ENCODE results near the gene KDM4D. TPM values are rescaled to one million over a fixed set of nuclear protein-coding genes. Genes with fewer than 3 reads are reported as not detected.

KDM4D gene
- total RNA-seq, 1 experiment from 2014 or later, result 2.4 TPM

- Mint-ChIP-seq H3K9me3 (peaks cover 4% of the 10 kb centered on the region), H3K27ac (no peak overlapping the region), H3K4me1 (peaks cover 30% of the 10 kb centered on the region), H3K4me3 (no peak overlapping the region), H3K27me3 (ENCODE audit: low read depth) (no peaks in the 10 kb centered on the region), H3K36me3 (no peaks in the 10 kb centered on the region)
- ChIA-PET CTCF (interaction anchor here (1.2 to 1.4 kb wide), 2 partner anchors 37 to 311 kb away, joined by 3 to 5 read pairs; no protein-coding TSS in a partner anchor), POLR2A (no interaction called here)
- DNase-seq (ENCODE audit: low spot score) (no peak), ATAC-seq (peak; percentile 87)
- TF ChIP-seq CREB1 (CRISPR knock-in tag; IDR thresholded peaks at IDR 0.05) (no peak), ATF3 (CRISPR knock-in tag; conservative IDR thresholded peaks at IDR 0.05) (no peak), MAX (CRISPR knock-in tag; IDR thresholded peaks at IDR 0.05) (0 out of 2 replicates have a peak, but pooled peaks have one; percentile 19)
These were observed 39.1 kb upstream of the KDM4D start for GRCh38 chr11:94934362-94934761.

- peaks cover 30% of the 10 kb centered on the region for H3K4me1 Mint-ChIP-seq
- H3K27ac Mint-ChIP-seq, result no peak overlapping the region
- no peak for DNase-seq (ENCODE audit: low spot score)
- ATAC-seq, result no peak
- ChIA-PET POLR2A (no interaction called here), CTCF (interaction anchor here (0.7 to 1.4 kb wide), 3 partner anchors 38 to 317 kb away, joined by 3 to 5 read pairs (median 3); no protein-coding TSS in a partner anchor)
- no peak for TF ChIP-seq ZNF232 (CRISPR knock-in tag; IDR thresholded peaks at IDR 0.05)
- TF ChIP-seq E2F1 (CRISPR knock-in tag; IDR thresholded peaks at IDR 0.05), result no peak
- no peak for TF ChIP-seq SOX15 (CRISPR knock-in tag; IDR thresholded peaks at IDR 0.05)
- TF ChIP-seq NFYB (CRISPR knock-in tag; conservative IDR thresholded peaks at IDR 0.05; ENCODE audit: low read depth), result no peak
- TF ChIP-seq USF1 (CRISPR knock-in tag; IDR thresholded peaks at IDR 0.05), result no peak
- TF ChIP-seq ZNF281 (CRISPR knock-in tag; IDR thresholded peaks at IDR 0.05), result no peak
- TF ChIP-seq RELA (CRISPR knock-in tag; IDR thresholded peaks at IDR 0.05; ENCODE audit: borderline replicate concordance), result no peak
- TF ChIP-seq FOXK1 (CRISPR knock-in tag; IDR thresholded peaks at IDR 0.05), result no peak
- TF ChIP-seq IRF2 (CRISPR knock-in tag; IDR thresholded peaks at IDR 0.05; ENCODE audit: borderline replicate concordance, low read depth), result no peak
- TF ChIP-seq NR2C2 (CRISPR knock-in tag; IDR thresholded peaks at IDR 0.05), result no peak
- no peak for TF ChIP-seq ZNF512 (CRISPR knock-in tag; IDR thresholded peaks at IDR 0.05; ENCODE audit: borderline replicate concordance)
- no peaks in the 10 kb centered on the region; the same call in 1 of the 2 replicates for H3K27me3 Mint-ChIP-seq (ENCODE audit: low read depth)
- peaks cover 4% of the 10 kb centered on the region for H3K9me3 Mint-ChIP-seq
- H3K36me3 Mint-ChIP-seq, result no peaks in the 10 kb centered on the region
- H3K4me3 Mint-ChIP-seq, result no peak overlapping the region
These were observed 38.7 kb upstream of the KDM4D start for GRCh38 chr11:94934846-94935245.
